HepG2 (cell line): Measurements from ENCODE around the gene POC1B. TPM values are rescaled to one million over a fixed set of nuclear protein-coding genes. Genes with fewer than 3 reads are reported as not detected.

Experiments used
- BCLAF1 ChIP-seq: fragments of 450-650 bp; IDR thresholded peaks from 2 replicates; pipeline ENCODE4 v1.6.1; 2017; ENCODE audit warnings: mild to moderate bottlenecking
- CCDC6 ChIP-seq: sonication (generic); formaldehyde crosslinking; IDR thresholded peaks from 2 replicates; pipeline ENCODE4 v1.8.1; 2022; ENCODE audit warnings: mild to moderate bottlenecking, missing genetic modification reagents, moderate library complexity
- CHD4 ChIP-seq: fragments of 200-600 bp; sonication (generic); IDR thresholded peaks from 2 replicates; pipeline ENCODE4 v1.7.0; 2017; ENCODE audit warnings: mild to moderate bottlenecking, low read length, borderline replicate concordance
- HNRNPL ChIP-seq: fragments of 200-400 bp; formaldehyde crosslinking; IDR thresholded peaks from 2 replicates; pipeline ENCODE4 v1.6.1; 2017; ENCODE audit warnings: mild to moderate bottlenecking, low read depth, low read length
- HOXD1 ChIP-seq: sonication (generic); formaldehyde crosslinking; IDR thresholded peaks from 2 replicates; pipeline ENCODE4 v1.5.0; 2020; ENCODE audit warnings: missing genetic modification reagents
- KDM1A ChIP-seq: IDR thresholded peaks from 2 replicates; pipeline ENCODE4 v1.6.1; 2016; ENCODE audit warnings: missing compliant biosample characterization
- NFIB ChIP-seq: sonication (generic); formaldehyde crosslinking; IDR thresholded peaks from 2 replicates; pipeline ENCODE4 v1.9.0; 2021; ENCODE audit warnings: missing genetic modification reagents, mild to moderate bottlenecking, borderline replicate concordance
- NFYB ChIP-seq: sonication (generic); formaldehyde crosslinking; IDR thresholded peaks from 2 replicates; pipeline ENCODE4 v1.4.0; 2020; ENCODE audit warnings: missing genetic modification reagents
- YEATS2 ChIP-seq: sonication (generic); formaldehyde crosslinking; IDR thresholded peaks from 2 replicates; pipeline ENCODE4 v1.4.0; 2020; ENCODE audit warnings: missing genetic modification reagents, borderline replicate concordance
- ZNF547 ChIP-seq: sonication (generic); formaldehyde crosslinking; IDR thresholded peaks from 2 replicates; pipeline ENCODE4 v1.5.1; 2020; ENCODE audit warnings: mild to moderate bottlenecking, missing genetic modification reagents
- polyA plus RNA-seq, 8 experiments: library from polyadenylated mRNA; depleted of rRNA in 3 of 8; stranded (reverse) in 7 of 8; unstranded in 1 of 8; fragments of >200 nt; fragmentation: Illumina TruSeq in 4 of 8; extraction: Trizol in 4 of 8; gene quantifications; 2 replicates each; pipeline versions ENCODE4 v1.2.1 to v1.2.3, GENCODE V29; 2011 to 2016; ENCODE audit warnings: low read depth in 4 of 8, missing spikeins in 1 of 8, mixed read lengths in 1 of 8; ENCODE audit not compliant: insufficient read depth in 1 of 8
- total RNA-seq, 5 experiments: library from RNA; depleted of rRNA; stranded (reverse); fragments of >200 nt; fragmentation: Illumina TruSeq; extraction: Trizol; gene quantifications; 2 replicates each; pipeline ENCODE4 v1.2.3, GENCODE V29; 2016; ENCODE audit warnings: low read depth in 1 of 5
- TF ChIP-seq, protein P1 (sequence below): sonication (generic); formaldehyde crosslinking; IDR thresholded peaks from 2 replicates; pipeline ENCODE4 v1.8.0; 2022; ENCODE audit warnings: low read depth, missing genetic modification reagents
- TF ChIP-seq, protein P2 (sequence below): sonication (generic); formaldehyde crosslinking; IDR thresholded peaks from 2 replicates; pipeline ENCODE4 v1.5.0; 2020; ENCODE audit warnings: missing genetic modification reagents
- TF ChIP-seq, protein P3 (sequence below): sonication (generic); formaldehyde crosslinking; IDR thresholded peaks from 2 replicates; pipeline ENCODE4 v1.5.0; 2020; ENCODE audit warnings: mild to moderate bottlenecking, missing genetic modification reagents
- TF ChIP-seq, protein P4 (sequence below): sonication (generic); formaldehyde crosslinking; IDR thresholded peaks from 2 replicates; pipeline ENCODE4 v1.4.0; 2020; ENCODE audit warnings: missing genetic modification reagents

Gene POC1B
- total and polyA plus RNA-seq, 2 of the 13 experiments (the other 11 are each of a cell fraction or from before 2014, with no cell fraction given), result 9.3 to 11.0 TPM

DNA sequence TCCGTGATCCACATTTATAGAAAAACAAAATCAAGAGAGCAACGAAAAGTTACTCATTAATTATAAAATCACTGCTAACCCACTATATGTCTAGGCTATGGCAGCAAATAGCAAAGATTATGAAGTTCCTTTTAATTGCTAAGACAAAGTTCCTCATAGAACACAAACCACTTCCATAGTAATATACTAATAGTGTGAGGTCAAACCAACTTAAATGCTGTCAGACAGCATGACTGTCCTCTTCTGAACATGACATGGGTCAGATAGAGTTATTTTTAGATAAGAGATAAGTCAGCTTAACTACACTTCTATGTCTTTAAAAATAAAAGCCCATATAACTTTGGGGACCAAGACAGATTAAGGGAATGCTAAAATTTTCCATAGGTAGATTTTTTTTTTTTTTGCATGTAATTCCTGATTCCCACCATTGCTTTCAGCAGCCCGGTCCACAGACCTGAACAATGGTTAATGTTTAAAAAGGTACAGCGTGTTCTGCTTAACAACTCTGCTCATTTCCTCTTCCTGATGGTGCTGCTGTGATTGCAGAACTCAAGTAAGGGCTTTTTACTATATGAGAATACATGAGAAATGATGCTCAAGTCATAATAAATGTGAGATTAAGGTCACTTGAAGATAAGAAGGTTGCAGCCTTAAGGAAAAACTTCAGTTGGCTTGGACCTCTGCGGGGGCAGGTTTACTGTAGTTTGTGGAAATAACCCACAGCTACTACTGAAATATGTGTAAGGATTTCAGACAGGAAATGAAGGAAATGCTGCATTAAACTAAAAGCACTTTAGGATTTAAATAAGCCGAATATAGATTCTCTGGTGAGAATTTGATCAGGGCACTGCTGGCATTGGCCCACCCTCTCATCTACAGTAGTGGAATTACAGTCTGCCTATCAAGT lies 135.8 kb downstream of the POC1B start (continued):
- TF ChIP-seq, protein P1, sequence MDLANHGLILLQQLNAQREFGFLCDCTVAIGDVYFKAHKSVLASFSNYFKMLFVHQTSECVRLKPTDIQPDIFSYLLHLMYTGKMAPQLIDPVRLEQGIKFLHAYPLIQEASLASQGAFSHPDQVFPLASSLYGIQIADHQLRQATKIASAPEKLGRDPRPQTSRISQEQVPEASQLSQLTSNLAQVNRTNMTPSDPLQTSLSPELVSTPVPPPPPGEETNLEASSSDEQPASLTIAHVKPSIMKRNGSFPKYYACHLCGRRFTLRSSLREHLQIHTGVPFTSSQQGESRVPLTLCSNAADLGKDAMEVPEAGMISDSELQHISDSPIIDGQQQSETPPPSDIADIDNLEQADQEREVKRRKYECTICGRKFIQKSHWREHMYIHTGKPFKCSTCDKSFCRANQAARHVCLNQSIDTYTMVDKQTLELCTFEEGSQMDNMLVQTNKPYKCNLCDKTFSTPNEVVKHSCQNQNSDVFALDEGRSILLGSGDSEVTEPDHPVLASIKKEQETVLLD (CRISPR knock-in tag), result no peak
- TF ChIP-seq ZNF547, result no peak
- 0 out of 2 replicates have a peak, but pooled peaks have one; percentile 3 for TF ChIP-seq HOXD1 (CRISPR knock-in tag)
- no peak for TF ChIP-seq YEATS2 (CRISPR knock-in tag)
- no peak for TF ChIP-seq CCDC6 (CRISPR knock-in tag)
- TF ChIP-seq HNRNPL, result no peak
- no peak for TF ChIP-seq NFIB (CRISPR knock-in tag)
- TF ChIP-seq, protein P2, sequence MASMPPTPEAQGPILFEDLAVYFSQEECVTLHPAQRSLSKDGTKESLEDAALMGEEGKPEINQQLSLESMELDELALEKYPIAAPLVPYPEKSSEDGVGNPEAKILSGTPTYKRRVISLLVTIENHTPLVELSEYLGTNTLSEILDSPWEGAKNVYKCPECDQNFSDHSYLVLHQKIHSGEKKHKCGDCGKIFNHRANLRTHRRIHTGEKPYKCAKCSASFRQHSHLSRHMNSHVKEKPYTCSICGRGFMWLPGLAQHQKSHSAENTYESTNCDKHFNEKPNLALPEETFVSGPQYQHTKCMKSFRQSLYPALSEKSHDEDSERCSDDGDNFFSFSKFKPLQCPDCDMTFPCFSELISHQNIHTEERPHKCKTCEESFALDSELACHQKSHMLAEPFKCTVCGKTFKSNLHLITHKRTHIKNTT (CRISPR knock-in tag), result no peak
- TF ChIP-seq, protein P3, sequence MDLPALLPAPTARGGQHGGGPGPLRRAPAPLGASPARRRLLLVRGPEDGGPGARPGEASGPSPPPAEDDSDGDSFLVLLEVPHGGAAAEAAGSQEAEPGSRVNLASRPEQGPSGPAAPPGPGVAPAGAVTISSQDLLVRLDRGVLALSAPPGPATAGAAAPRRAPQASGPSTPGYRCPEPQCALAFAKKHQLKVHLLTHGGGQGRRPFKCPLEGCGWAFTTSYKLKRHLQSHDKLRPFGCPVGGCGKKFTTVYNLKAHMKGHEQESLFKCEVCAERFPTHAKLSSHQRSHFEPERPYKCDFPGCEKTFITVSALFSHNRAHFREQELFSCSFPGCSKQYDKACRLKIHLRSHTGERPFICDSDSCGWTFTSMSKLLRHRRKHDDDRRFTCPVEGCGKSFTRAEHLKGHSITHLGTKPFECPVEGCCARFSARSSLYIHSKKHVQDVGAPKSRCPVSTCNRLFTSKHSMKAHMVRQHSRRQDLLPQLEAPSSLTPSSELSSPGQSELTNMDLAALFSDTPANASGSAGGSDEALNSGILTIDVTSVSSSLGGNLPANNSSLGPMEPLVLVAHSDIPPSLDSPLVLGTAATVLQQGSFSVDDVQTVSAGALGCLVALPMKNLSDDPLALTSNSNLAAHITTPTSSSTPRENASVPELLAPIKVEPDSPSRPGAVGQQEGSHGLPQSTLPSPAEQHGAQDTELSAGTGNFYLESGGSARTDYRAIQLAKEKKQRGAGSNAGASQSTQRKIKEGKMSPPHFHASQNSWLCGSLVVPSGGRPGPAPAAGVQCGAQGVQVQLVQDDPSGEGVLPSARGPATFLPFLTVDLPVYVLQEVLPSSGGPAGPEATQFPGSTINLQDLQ (CRISPR knock-in tag), result no peak
- TF ChIP-seq BCLAF1, result no peak
- 0 out of 2 replicates have a peak, but pooled peaks have one; percentile 3 for TF ChIP-seq CHD4
- no peak for TF ChIP-seq KDM1A (CRISPR knock-in tag)
- no peak for TF ChIP-seq NFYB (CRISPR knock-in tag)
- TF ChIP-seq, protein P4, sequence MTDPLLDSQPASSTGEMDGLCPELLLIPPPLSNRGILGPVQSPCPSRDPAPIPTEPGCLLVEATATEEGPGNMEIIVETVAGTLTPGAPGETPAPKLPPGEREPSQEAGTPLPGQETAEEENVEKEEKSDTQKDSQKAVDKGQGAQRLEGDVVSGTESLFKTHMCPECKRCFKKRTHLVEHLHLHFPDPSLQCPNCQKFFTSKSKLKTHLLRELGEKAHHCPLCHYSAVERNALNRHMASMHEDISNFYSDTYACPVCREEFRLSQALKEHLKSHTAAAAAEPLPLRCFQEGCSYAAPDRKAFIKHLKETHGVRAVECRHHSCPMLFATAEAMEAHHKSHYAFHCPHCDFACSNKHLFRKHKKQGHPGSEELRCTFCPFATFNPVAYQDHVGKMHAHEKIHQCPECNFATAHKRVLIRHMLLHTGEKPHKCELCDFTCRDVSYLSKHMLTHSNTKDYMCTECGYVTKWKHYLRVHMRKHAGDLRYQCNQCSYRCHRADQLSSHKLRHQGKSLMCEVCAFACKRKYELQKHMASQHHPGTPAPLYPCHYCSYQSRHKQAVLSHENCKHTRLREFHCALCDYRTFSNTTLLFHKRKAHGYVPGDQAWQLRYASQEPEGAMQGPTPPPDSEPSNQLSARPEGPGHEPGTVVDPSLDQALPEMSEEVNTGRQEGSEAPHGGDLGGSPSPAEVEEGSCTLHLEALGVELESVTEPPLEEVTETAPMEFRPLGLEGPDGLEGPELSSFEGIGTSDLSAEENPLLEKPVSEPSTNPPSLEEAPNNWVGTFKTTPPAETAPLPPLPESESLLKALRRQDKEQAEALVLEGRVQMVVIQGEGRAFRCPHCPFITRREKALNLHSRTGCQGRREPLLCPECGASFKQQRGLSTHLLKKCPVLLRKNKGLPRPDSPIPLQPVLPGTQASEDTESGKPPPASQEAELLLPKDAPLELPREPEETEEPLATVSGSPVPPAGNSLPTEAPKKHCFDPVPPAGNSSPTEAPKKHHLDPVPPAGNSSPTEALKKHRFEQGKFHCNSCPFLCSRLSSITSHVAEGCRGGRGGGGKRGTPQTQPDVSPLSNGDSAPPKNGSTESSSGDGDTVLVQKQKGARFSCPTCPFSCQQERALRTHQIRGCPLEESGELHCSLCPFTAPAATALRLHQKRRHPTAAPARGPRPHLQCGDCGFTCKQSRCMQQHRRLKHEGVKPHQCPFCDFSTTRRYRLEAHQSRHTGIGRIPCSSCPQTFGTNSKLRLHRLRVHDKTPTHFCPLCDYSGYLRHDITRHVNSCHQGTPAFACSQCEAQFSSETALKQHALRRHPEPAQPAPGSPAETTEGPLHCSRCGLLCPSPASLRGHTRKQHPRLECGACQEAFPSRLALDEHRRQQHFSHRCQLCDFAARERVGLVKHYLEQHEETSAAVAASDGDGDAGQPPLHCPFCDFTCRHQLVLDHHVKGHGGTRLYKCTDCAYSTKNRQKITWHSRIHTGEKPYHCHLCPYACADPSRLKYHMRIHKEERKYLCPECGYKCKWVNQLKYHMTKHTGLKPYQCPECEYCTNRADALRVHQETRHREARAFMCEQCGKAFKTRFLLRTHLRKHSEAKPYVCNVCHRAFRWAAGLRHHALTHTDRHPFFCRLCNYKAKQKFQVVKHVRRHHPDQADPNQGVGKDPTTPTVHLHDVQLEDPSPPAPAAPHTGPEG (CRISPR knock-in tag), result no peak
